Measurements from ENCODE around the gene SGF29. TPM values are rescaled to one million over a fixed set of nuclear protein-coding genes. Genes with fewer than 3 reads are reported as not detected.

Gene SGF29
- total RNA-seq (2011; cell fraction: chromatin; rRNA removed; ENCODE audit: low replicate concordance): 10.8 and 22.1 TPM in 2 replicates
- 12.3 and 14.3 TPM in 2 replicates for total RNA-seq (2011; cell fraction: nucleolus; rRNA removed)
- 10.2 and 15.3 TPM in 2 replicates for total RNA-seq (2011; cell fraction: nucleoplasm; rRNA removed)
- 33.1 and 36.1 TPM in 2 replicates for total RNA-seq (2014; rRNA removed)
- 16.3 and 21.2 TPM in 2 replicates for total RNA-seq (2014; rRNA removed; fragmentation: Illumina TruSeq; extraction: Trizol)
- total RNA-seq (2015; rRNA removed; fragmentation: Illumina TruSeq; extraction: Trizol): 28.1 and 31.3 TPM in 2 replicates
- total RNA-seq (2021): 34.2 and 41.1 TPM in 2 replicates
- 2.6 and 4.1 TPM in 2 replicates for polyA plus RNA-seq (2011; rRNA removed)
- polyA plus RNA-seq (2011; cell fraction: cytosol; rRNA removed): 3.4 and 5.4 TPM in 2 replicates
- 14.1 and 26.6 TPM in 2 replicates for polyA plus RNA-seq (2011; cell fraction: nucleus; rRNA removed)
- polyA plus RNA-seq (2012): 37.3 and 44.8 TPM in 2 replicates
- polyA plus RNA-seq (2014; fragmentation: Illumina TruSeq; extraction: Trizol): 24.5 and 30.9 TPM in 2 replicates
- 10 to 100 TPM in 1 of 2 experiments, 1 to 10 TPM in 1; 6.0 to 11.9 TPM for polyA plus RNA-seq (2014; fragmentation: Nextera tagmentation; extraction: Ambion mirVana)
- polyA plus RNA-seq (2014; rRNA removed): 14.4 and 16.5 TPM in 2 replicates
- polyA minus RNA-seq (2011; rRNA and poly(A)+ RNA removed): 3.0 TPM in 2 replicates
- polyA minus RNA-seq (2011; cell fraction: cytosol; rRNA and poly(A)+ RNA removed): 6.4 and 11.7 TPM in 2 replicates
- polyA minus RNA-seq (2011; cell fraction: nucleus; rRNA and poly(A)+ RNA removed): 8.3 and 15.3 TPM in 2 replicates
- percentile 55 among the genes with signal in this experiment for Bru-seq, nascent RNA
- BruChase-seq, experiment 1, labeled RNA remaining after a 2-hour chase: percentile 56 among the genes with signal in this experiment
- BruChase-seq, experiment 2, labeled RNA remaining after a 6-hour chase: percentile 58 among the genes with signal in this experiment
- long read RNA-seq, experiment 1, transcript SGF29-201 (10 exons, 1,153 nt): major isoform, 35 of 60 reads
- long read RNA-seq, experiment 1, partial matches to known transcripts: 6 of 60 reads
- long read RNA-seq, experiment 1, other reads (novel, unspliced or antisense): 13 of 60 reads
- long read RNA-seq, experiment 2, transcript SGF29-201 (10 exons, 1,153 nt): major isoform, 22 of 45 reads
- long read RNA-seq, experiment 2, partial matches to known transcripts: 10 of 45 reads
- long read RNA-seq, experiment 2, other reads (novel, unspliced or antisense): 12 of 45 reads
- long read RNA-seq, experiment 3, transcript SGF29-201 (10 exons, 1,153 nt): major isoform, 27 of 33 reads
- long read RNA-seq, experiment 3, partial matches to known transcripts: 3 of 33 reads
- long read RNA-seq, experiment 3, other reads (novel, unspliced or antisense): 3 of 33 reads

DNA sequence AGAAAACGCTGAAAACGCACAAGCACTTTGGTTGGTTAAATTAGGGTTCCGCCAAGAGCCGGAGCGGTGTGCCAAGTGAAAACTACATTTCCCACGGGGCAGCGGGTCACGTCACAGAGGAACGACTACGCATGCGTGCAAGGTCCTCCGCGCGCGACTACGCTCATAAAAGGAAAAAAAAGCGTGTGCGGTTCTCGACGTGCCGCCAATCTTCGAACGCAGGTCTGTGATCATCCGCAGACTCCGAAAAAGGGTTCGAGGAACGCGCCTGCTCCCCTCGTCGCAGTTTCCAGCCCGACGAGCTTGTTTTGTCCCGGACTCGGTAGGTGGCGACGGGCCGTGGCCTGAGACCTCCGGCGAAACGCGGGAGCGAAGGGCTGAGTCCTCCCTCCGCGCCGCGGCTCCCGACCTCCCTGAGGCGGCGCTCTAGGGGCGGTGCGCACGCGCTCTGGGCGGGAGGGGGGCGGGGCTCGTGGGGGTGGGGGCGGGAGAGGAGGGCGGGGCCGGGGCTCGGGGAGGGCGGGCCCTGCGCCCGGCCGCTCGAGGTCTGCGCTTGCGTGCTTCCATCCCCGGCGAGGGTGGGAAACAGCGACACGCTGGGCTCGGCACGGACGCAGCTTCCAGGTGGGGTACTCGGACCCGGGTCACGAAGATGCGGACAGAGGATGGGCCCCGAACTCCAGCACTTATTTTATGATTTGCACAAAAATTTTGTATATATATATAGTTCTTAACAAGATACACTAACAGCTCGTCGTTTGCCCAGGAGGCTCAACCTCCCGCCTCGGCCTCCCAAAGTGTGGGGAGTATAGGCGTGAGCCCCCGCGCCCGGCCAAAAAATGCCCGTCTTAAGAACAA lies at the start of gene SGF29:
Gene SGF29 (plus strand): TSS at position 145 of the 858 bp plus-strand sequence. CDS start 27,150 bp downstream, outside the sequence.
- peak within 1 kb of the TSS; percentile 94 to 100 for H3K9ac ChIP-seq (ENCODE audit: insufficient read depth in 1 of 2, low read depth in 2 of 2, low read length in 2 of 2)
- H2AFZ ChIP-seq (ENCODE audit: low read depth, low read length): peak within 1 kb of the TSS; percentile 99
- intact Hi-C loops (cut with micrococcal nuclease) (no loop called here), in situ Hi-C loops (cut with MboI) (no loop called here)
- POLR2A ChIA-PET: interaction anchor here (0.6 to 1.0 kb wide), 3 partner anchors 39 to 1351 kb away, joined by 3 read pairs; partner anchors contain the start of gene KDM8
- under 1% methylated on average over 61 of the region's 88 CpGs for WGBS (ENCODE audit: insufficient coverage, low coverage, missing lambda C conversion rate)
- peaks cover 21% of the 10 kb centered on the region; the same call in 1 of the 3 replicates for H3K36me3 ChIP-seq (ENCODE audit: control insufficient read depth, insufficient read depth, low read length)
- CTCF ChIA-PET (ENCODE audit: low intra/inter-chr PET ratio): interaction anchor here (0.7 kb wide), 1 partner anchor 274 kb away, joined by 3 read pairs; no protein-coding TSS in a partner anchor
- TSS peak; percentile 97 for BruUV-seq (replicated peaks)
- no peaks in the 10 kb centered on the region for H3K27me3 ChIP-seq (ENCODE audit: control insufficient read depth in 2 of 2, insufficient read depth in 2 of 2, low read length in 2 of 2)
- peaks cover 9% of the 10 kb centered on the region for H3K79me2 ChIP-seq (ENCODE audit: control insufficient read depth, insufficient read depth, low read length)
- DNase-seq (ENCODE audit: extremely low read depth in 1 of 4, low spot score in 3 of 4) (peak; percentile 94 to 99 (median 98)), ATAC-seq (peak; percentile 98), FAIRE-seq (peak; percentile 94)
- H3K9me1 ChIP-seq (ENCODE audit: control insufficient read depth, insufficient read depth, low read length): no peaks in the 10 kb centered on the region
- H3K4me1 ChIP-seq (replicated peaks in 1 of 2; ENCODE audit: control insufficient read depth in 2 of 2, insufficient read depth in 2 of 2, low read length in 2 of 2): peaks cover 3 to 6% of the 10 kb centered on the region in 2 experiments; a peak in 4 of 5 replicates
- peak within 1 kb of the TSS; percentile 88 for H3K4me2 ChIP-seq (ENCODE audit: insufficient read depth, low read length)
- peak within 1 kb of the TSS; percentile 99 for H3K27ac ChIP-seq (ENCODE audit: extremely low read depth, low read depth, low read length)
- H4K20me1 ChIP-seq (replicated peaks; ENCODE audit: control insufficient read depth, insufficient read depth, low read length): no peaks in the 10 kb centered on the region
- H3K4me3 ChIP-seq: peak within 1 kb of the TSS; percentile 56
- no peaks in the 10 kb centered on the region for H3K9me3 ChIP-seq (replicated peaks; ENCODE audit: control insufficient read depth, insufficient read depth, low read depth, low read length)
- TF ChIP-seq RHOXF2B (CRISPR knock-in tag; conservative IDR thresholded peaks at IDR 0.05): 0 out of 2 replicates have a peak, but pooled peaks have one; percentile 49
- no peak for TF ChIP-seq ZNF561 (CRISPR knock-in tag; conservative IDR thresholded peaks at IDR 0.05)
- TF ChIP-seq, protein P1, sequence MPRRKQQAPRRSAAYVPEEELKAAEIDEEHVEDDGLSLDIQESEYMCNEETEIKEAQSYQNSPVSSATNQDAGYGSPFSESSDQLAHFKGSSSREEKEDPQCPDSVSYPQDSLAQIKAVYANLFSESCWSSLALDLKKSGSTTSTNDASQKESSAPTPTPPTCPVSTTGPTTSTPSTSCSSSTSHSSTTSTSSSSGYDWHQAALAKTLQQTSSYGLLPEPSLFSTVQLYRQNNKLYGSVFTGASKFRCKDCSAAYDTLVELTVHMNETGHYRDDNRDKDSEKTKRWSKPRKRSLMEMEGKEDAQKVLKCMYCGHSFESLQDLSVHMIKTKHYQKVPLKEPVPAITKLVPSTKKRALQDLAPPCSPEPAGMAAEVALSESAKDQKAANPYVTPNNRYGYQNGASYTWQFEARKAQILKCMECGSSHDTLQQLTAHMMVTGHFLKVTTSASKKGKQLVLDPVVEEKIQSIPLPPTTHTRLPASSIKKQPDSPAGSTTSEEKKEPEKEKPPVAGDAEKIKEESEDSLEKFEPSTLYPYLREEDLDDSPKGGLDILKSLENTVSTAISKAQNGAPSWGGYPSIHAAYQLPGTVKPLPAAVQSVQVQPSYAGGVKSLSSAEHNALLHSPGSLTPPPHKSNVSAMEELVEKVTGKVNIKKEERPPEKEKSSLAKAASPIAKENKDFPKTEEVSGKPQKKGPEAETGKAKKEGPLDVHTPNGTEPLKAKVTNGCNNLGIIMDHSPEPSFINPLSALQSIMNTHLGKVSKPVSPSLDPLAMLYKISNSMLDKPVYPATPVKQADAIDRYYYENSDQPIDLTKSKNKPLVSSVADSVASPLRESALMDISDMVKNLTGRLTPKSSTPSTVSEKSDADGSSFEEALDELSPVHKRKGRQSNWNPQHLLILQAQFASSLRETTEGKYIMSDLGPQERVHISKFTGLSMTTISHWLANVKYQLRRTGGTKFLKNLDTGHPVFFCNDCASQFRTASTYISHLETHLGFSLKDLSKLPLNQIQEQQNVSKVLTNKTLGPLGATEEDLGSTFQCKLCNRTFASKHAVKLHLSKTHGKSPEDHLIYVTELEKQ (CRISPR knock-in tag; IDR thresholded peaks at IDR 0.05): no peak
- no peak for TF ChIP-seq MTA2 (IDR thresholded peaks at IDR 0.05; ENCODE audit: low read depth)
- TF ChIP-seq MEIS2 (IDR thresholded peaks at IDR 0.05; ENCODE audit: partially characterized antibody): peak; percentile 20
- TF ChIP-seq, protein P2, sequence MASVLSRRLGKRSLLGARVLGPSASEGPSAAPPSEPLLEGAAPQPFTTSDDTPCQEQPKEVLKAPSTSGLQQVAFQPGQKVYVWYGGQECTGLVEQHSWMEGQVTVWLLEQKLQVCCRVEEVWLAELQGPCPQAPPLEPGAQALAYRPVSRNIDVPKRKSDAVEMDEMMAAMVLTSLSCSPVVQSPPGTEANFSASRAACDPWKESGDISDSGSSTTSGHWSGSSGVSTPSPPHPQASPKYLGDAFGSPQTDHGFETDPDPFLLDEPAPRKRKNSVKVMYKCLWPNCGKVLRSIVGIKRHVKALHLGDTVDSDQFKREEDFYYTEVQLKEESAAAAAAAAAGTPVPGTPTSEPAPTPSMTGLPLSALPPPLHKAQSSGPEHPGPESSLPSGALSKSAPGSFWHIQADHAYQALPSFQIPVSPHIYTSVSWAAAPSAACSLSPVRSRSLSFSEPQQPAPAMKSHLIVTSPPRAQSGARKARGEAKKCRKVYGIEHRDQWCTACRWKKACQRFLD (CRISPR knock-in tag; IDR thresholded peaks at IDR 0.05): no peak
- TF ChIP-seq, protein P3, sequence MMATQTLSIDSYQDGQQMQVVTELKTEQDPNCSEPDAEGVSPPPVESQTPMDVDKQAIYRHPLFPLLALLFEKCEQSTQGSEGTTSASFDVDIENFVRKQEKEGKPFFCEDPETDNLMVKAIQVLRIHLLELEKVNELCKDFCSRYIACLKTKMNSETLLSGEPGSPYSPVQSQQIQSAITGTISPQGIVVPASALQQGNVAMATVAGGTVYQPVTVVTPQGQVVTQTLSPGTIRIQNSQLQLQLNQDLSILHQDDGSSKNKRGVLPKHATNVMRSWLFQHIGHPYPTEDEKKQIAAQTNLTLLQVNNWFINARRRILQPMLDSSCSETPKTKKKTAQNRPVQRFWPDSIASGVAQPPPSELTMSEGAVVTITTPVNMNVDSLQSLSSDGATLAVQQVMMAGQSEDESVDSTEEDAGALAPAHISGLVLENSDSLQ (IDR thresholded peaks at IDR 0.05): peak; percentile 52
- no peak for TF ChIP-seq DMBX1 (CRISPR knock-in tag; IDR thresholded peaks at IDR 0.05; ENCODE audit: borderline replicate concordance)
- TF ChIP-seq ZBTB8A (IDR thresholded peaks at IDR 0.05; ENCODE audit: partially characterized antibody): no peak
